Mucosa of rectum (tissue), 2 donors: ENCODE data around the gene FANCF.

ENCODE experiments used
- H3K27ac ChIP-seq, 2 donors: one replicate each; pipeline ENCODE4 v1.7.0; 2013; ENCODE audit warnings: inconsistent platforms in 2 of 2, low read depth in 2 of 2, low read length in 2 of 2
- H3K27me3 ChIP-seq, 2 donors: one replicate each; pipeline ENCODE4 v1.7.0; 2013; ENCODE audit warnings: low read length in 2 of 2; ENCODE audit not compliant: control insufficient read depth in 2 of 2, insufficient read depth in 2 of 2
- H3K36me3 ChIP-seq, 2 donors: one replicate each; pipeline ENCODE4 v1.7.0; 2013; ENCODE audit warnings: low read length in 2 of 2; ENCODE audit not compliant: control insufficient read depth in 2 of 2, insufficient read depth in 2 of 2
- H3K4me1 ChIP-seq, 2 donors: one replicate each; pipeline ENCODE4 v1.7.0; 2013; ENCODE audit warnings: low read length in 2 of 2, mild to moderate bottlenecking in 1 of 2; ENCODE audit not compliant: control insufficient read depth in 2 of 2, insufficient read depth in 2 of 2
- H3K4me3 ChIP-seq, 2 donors: one replicate each; pipeline ENCODE4 v1.7.0; 2013; ENCODE audit warnings: low read length in 2 of 2
- H3K9ac ChIP-seq, 2 donors: one replicate each; pipeline ENCODE4 v1.7.0; 2013; ENCODE audit warnings: low read length in 2 of 2, low read depth in 1 of 2, mild to moderate bottlenecking in 1 of 2
- H3K9me3 ChIP-seq, 2 donors: one replicate each; pipeline ENCODE4 v1.7.0; 2013; ENCODE audit warnings: low read length in 2 of 2; ENCODE audit not compliant: control insufficient read depth in 2 of 2
- donor health status: healthy.
- donor health status: Normal muscosa, but diverticular disease.

FANCF gene

GRCh38 chr11:22626573-22627239, 1.1 kb upstream of the FANCF start:
- Histone ChIP-seq H3K9me3 (no peaks in the 10 kb centered on the region), H3K36me3 (no peaks in the 10 kb centered on the region), H3K27ac (no peak overlapping the region), H3K9ac (peak overlapping the region in 1 of 2 donors; percentile 4), H3K4me1 (peaks cover 6 to 8% of the 10 kb centered on the region in 2 donors), H3K4me3 (peak overlapping the region; percentile 94 to 99), H3K27me3 (no peaks in the 10 kb centered on the region)

- Histone ChIP-seq H3K9me3 (no peaks in the 10 kb centered on the region), H3K9ac (peak overlapping the region; percentile 86 to 92), H3K4me3 (peak overlapping the region; percentile 94 to 99), H3K4me1 (peaks cover 6 to 8% of the 10 kb centered on the region in 2 donors), H3K36me3 (no peaks in the 10 kb centered on the region), H3K27me3 (no peaks in the 10 kb centered on the region), H3K27ac (peak overlapping the region; percentile 93 to 96)
Measured at GRCh38 chr11:22624742-22625447, 728 bp downstream of the FANCF start.

GRCh38 chr11:22617868-22618267, 7.8 kb downstream of the FANCF start:
- H3K9ac ChIP-seq = no peak overlapping the region
- H3K4me1 ChIP-seq = no peaks in the 10 kb centered on the region
- no peaks in the 10 kb centered on the region for H3K9me3 ChIP-seq
- H3K36me3 ChIP-seq = no peaks in the 10 kb centered on the region
- no peak overlapping the region for H3K4me3 ChIP-seq
- no peaks in the 10 kb centered on the region for H3K27me3 ChIP-seq
- no peak overlapping the region for H3K27ac ChIP-seq

- Histone ChIP-seq H3K9ac (no peak overlapping the region), H3K4me1 (no peaks in the 10 kb centered on the region), H3K36me3 (no peaks in the 10 kb centered on the region), H3K27ac (no peak overlapping the region), H3K4me3 (no peak overlapping the region), H3K9me3 (no peaks in the 10 kb centered on the region), H3K27me3 (no peaks in the 10 kb centered on the region)
Measured at GRCh38 chr11:22603933-22604332, 21.7 kb downstream of the FANCF start.

GRCh38 chr11:22602504-22602903, 23.1 kb downstream of the FANCF start:
- H3K9me3 ChIP-seq = no peaks in the 10 kb centered on the region
- no peak overlapping the region for H3K4me3 ChIP-seq
- H3K27ac ChIP-seq = no peak overlapping the region
- no peaks in the 10 kb centered on the region for H3K36me3 ChIP-seq
- no peaks in the 10 kb centered on the region for H3K27me3 ChIP-seq
- H3K9ac ChIP-seq = no peak overlapping the region
- no peaks in the 10 kb centered on the region for H3K4me1 ChIP-seq

- Histone ChIP-seq H3K27ac (no peak overlapping the region), H3K4me1 (no peaks in the 10 kb centered on the region), H3K27me3 (no peaks in the 10 kb centered on the region), H3K9ac (no peak overlapping the region), H3K9me3 (no peaks in the 10 kb centered on the region), H3K4me3 (no peak overlapping the region), H3K36me3 (no peaks in the 10 kb centered on the region)
Measured at GRCh38 chr11:22599458-22599857, 26.2 kb downstream of the FANCF start.

GRCh38 chr11:22597062-22597461, 28.6 kb downstream of the FANCF start:
- no peaks in the 10 kb centered on the region for H3K27me3 ChIP-seq
- H3K4me1 ChIP-seq = no peaks in the 10 kb centered on the region
- no peaks in the 10 kb centered on the region for H3K9me3 ChIP-seq
- no peaks in the 10 kb centered on the region for H3K36me3 ChIP-seq
- H3K4me3 ChIP-seq = no peak overlapping the region
- H3K27ac ChIP-seq = no peak overlapping the region
- H3K9ac ChIP-seq = no peak overlapping the region

GRCh38 chr11:22584976-22585375, 40.6 kb downstream of the FANCF start:
- Histone ChIP-seq H3K9ac (no peak overlapping the region), H3K4me1 (no peaks in the 10 kb centered on the region), H3K36me3 (no peaks in the 10 kb centered on the region), H3K4me3 (no peak overlapping the region), H3K9me3 (no peaks in the 10 kb centered on the region), H3K27ac (no peak overlapping the region), H3K27me3 (no peaks in the 10 kb centered on the region)

GRCh38 chr11:22583963-22584492, 41.6 kb downstream of the FANCF start:
- Histone ChIP-seq H3K4me1 (no peaks in the 10 kb centered on the region), H3K4me3 (no peak overlapping the region), H3K9me3 (no peaks in the 10 kb centered on the region), H3K27ac (no peak overlapping the region), H3K27me3 (no peaks in the 10 kb centered on the region), H3K36me3 (no peaks in the 10 kb centered on the region), H3K9ac (no peak overlapping the region)

- no peak overlapping the region for H3K9ac ChIP-seq
- no peaks in the 10 kb centered on the region for H3K36me3 ChIP-seq
- no peaks in the 10 kb centered on the region for H3K4me1 ChIP-seq
- H3K27ac ChIP-seq = no peak overlapping the region
- H3K27me3 ChIP-seq = no peaks in the 10 kb centered on the region
- H3K4me3 ChIP-seq = no peak overlapping the region
- H3K9me3 ChIP-seq = no peaks in the 10 kb centered on the region
Measured at GRCh38 chr11:22582151-22582410, 43.5 kb downstream of the FANCF start.
